PC-9 (cell line): ENCODE measurements around the gene UQCC5. TPM values are rescaled to one million over a fixed set of nuclear protein-coding genes. Genes with fewer than 3 reads are reported as not detected.
A peak's percentile ranks its signal among the peaks of the same experiment; 100 is the strongest.

Experiments
- BruUV-seq: library from RNA; stranded (reverse); fragments of 400-500 nt; replicated peaks from 2 replicates; lab custom pipeline; 2021; lab: Mats Ljungman, UMichigan
- CTCF ChIA-PET: fragments of 300-600 bp; sonication (Branson Sonifier 250); formaldehyde crosslinking; loops from one replicate; lab custom pipeline; 2022; ENCODE audit warnings: antibody characterized with exemption; lab: Charles Lee
- POLR2A ChIA-PET: fragments of 300-600 bp; sonication (Branson Sonifier 250); formaldehyde crosslinking; loops from one replicate; lab custom pipeline; 2022; ENCODE audit warnings: antibody characterized with exemption; ENCODE audit not compliant: unreplicated experiment; lab: Charles Lee
- DNase-seq, 2 experiments: peaks; one replicate each; pipeline versions ENCODE4 v3.0.0 to v3.0.0-alpha.2; 2015 to 2022; ENCODE audit warnings: mixed read lengths in 1 of 2
- H2AFZ ChIP-seq: fragments of 200-600 bp; sonication (generic); 2 replicates; pipeline ENCODE4 v1.8.1; 2017; ENCODE audit warnings: antibody characterized with exemption
- H3F3A ChIP-seq: fragments of 200-600 bp; sonication (generic); 2 replicates; pipeline ENCODE4 v1.8.1; 2017; ENCODE audit warnings: antibody characterized with exemption, mild to moderate bottlenecking, low read depth; ENCODE audit not compliant: insufficient read depth
- H3K27ac ChIP-seq: fragments of 200-600 bp; sonication (generic); 2 replicates; pipeline ENCODE4 v1.6.1; 2016; ENCODE audit warnings: mixed run types
- H3K27me3 ChIP-seq: fragments of 200-600 bp; sonication (generic); 2 replicates; pipeline ENCODE4 v1.6.1; 2016; ENCODE audit warnings: low read depth, mixed run types; ENCODE audit not compliant: insufficient read depth
- H3K36me3 ChIP-seq: fragments of 200-600 bp; sonication (generic); 2 replicates; pipeline ENCODE4 v1.6.1; 2016; ENCODE audit warnings: low read depth, mixed run types
- H3K4me1 ChIP-seq: fragments of 200-600 bp; sonication (generic); replicated peaks from 2 replicates; pipeline ENCODE4 v1.6.1; 2016; ENCODE audit warnings: mixed run types; ENCODE audit not compliant: insufficient read depth
- H3K4me2 ChIP-seq: fragments of 200-600 bp; sonication (generic); 2 replicates; pipeline ENCODE4 v1.6.1; 2017; ENCODE audit warnings: mixed run types
- H3K4me3 ChIP-seq: fragments of 200-600 bp; sonication (generic); 2 replicates; pipeline ENCODE4 v1.6.1; 2016; ENCODE audit warnings: mixed run types
- H3K79me2 ChIP-seq: fragments of 200-600 bp; sonication (generic); 2 replicates; pipeline ENCODE4 v1.6.1; 2017; ENCODE audit warnings: low read depth, mixed run types
- H3K9me2 ChIP-seq: fragments of 200-600 bp; sonication (generic); 2 replicates; pipeline ENCODE4 v1.8.1; 2017; ENCODE audit warnings: mild to moderate bottlenecking; ENCODE audit not compliant: insufficient read depth
- H3K9me3 ChIP-seq: fragments of 200-600 bp; sonication (generic); 2 replicates; pipeline ENCODE4 v1.8.1; 2016; ENCODE audit warnings: low read depth; ENCODE audit not compliant: insufficient read depth
- H4K20me1 ChIP-seq: fragments of 200-600 bp; sonication (generic); 2 replicates; pipeline ENCODE4 v1.8.1; 2017; ENCODE audit not compliant: insufficient read depth
- CTCF ChIP-seq: fragments of 200-600 bp; sonication (generic); conservative IDR thresholded peaks from 2 replicates; pipeline ENCODE4 v1.6.1; 2017; ENCODE audit warnings: mixed run types, antibody characterized with exemption, mild to moderate bottlenecking, moderate library complexity
- EZH2 ChIP-seq: fragments of 200-600 bp; sonication (generic); IDR thresholded peaks from 2 replicates; pipeline ENCODE4 v1.8.0; 2017; ENCODE audit warnings: antibody characterized with exemption, low read depth
- intact Hi-C: fragments of 100-400 bp; cut with micrococcal nuclease; formaldehyde crosslinking; loops from one replicate; pipeline ENCODE4 v1.10.0; 2022; ENCODE audit not compliant: unreplicated experiment
- total RNA-seq: library from RNA; stranded (reverse); gene quantifications from 2 replicates; pipeline ENCODE4 v1.2.3, GENCODE V29; 2021

The UQCC5 gene
- total RNA-seq, 1 experiment from 2014 or later: 13.3 TPM

- Histone ChIP-seq H3K27ac (no peak overlapping the region), H3K79me2 (peaks cover 43% of the 10 kb centered on the region), H3K9me2 (no peaks in the 10 kb centered on the region), H3F3A (peaks cover 18% of the 10 kb centered on the region; the same call in 1 of the 2 replicates), H3K4me3 (peak overlapping the region; percentile 46; the same call in 1 of the 2 replicates), H3K36me3 (no peaks in the 10 kb centered on the region), H3K4me2 (peak overlapping the region; percentile 71), H2AFZ (no peak overlapping the region), H3K9me3 (no peaks in the 10 kb centered on the region), H4K20me1 (peaks cover 5% of the 10 kb centered on the region; the same call in 1 of the 2 replicates), H3K4me1 (peaks cover 28% of the 10 kb centered on the region), H3K27me3 (no peaks in the 10 kb centered on the region)
- BruUV-seq: no TSS peak
- intact Hi-C loops: no loop called here
- ChIA-PET CTCF (no interaction called here), POLR2A (interaction anchor here (0.5 to 1.0 kb wide), 13 partner anchors 9 to 319 kb away, joined by 3 to 30 read pairs (median 8); partner anchors contain the start of gene TNNC1)
- TF ChIP-seq CTCF (no peak), EZH2 (no peak)
- no peak for DNase-seq
These were observed 844 bp upstream of the UQCC5 start for GRCh38 chr3:52535411-52536111.

DNA sequence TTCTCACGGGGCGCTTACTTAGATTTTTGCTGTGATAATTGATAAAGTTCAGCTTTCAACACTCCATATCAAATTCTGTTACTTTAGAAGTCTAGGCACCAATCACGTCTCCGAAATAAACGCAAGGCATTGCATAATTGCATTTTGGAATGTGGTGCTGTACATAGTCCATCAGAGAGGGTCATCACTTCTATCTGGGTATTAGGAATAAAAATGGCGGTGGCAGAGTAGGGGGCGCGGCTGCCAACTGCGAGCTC, 365 bp upstream of the UQCC5 start:
- H4K20me1 ChIP-seq: peaks cover 5% of the 10 kb centered on the region; the same call in 1 of the 2 replicates
- no peaks in the 10 kb centered on the region for H3K27me3 ChIP-seq
- no peak overlapping the region for H2AFZ ChIP-seq
- intact Hi-C loops: no loop called here
- H3K4me3 ChIP-seq: peak overlapping the region; percentile 46; the same call in 1 of the 2 replicates
- peaks cover 43% of the 10 kb centered on the region for H3K79me2 ChIP-seq
- no peak overlapping the region for H3K27ac ChIP-seq
- POLR2A ChIA-PET: interaction anchor here (0.5 to 1.0 kb wide), 15 partner anchors 10 to 319 kb away, joined by 3 to 30 read pairs (median 7); partner anchors contain the start of gene TNNC1
- no peaks in the 10 kb centered on the region for H3K9me2 ChIP-seq
- no TSS peak for BruUV-seq
- no peaks in the 10 kb centered on the region for H3K36me3 ChIP-seq
- no peak for TF ChIP-seq CTCF
- TF ChIP-seq EZH2: no peak
- H3K4me1 ChIP-seq: peaks cover 28% of the 10 kb centered on the region
- no peaks in the 10 kb centered on the region for H3K9me3 ChIP-seq
- H3F3A ChIP-seq: peaks cover 21% of the 10 kb centered on the region; the same call in 1 of the 2 replicates
- no peak for DNase-seq
- H3K4me2 ChIP-seq: peak overlapping the region; percentile 71
- CTCF ChIA-PET: no interaction called here

GRCh38 chr3:52537165-52537620, 788 bp downstream of the UQCC5 start:
- Histone ChIP-seq H3F3A (peaks cover 22% of the 10 kb centered on the region; the same call in 1 of the 2 replicates), H3K4me3 (peak overlapping the region; percentile 99), H4K20me1 (peaks cover 5% of the 10 kb centered on the region; the same call in 1 of the 2 replicates), H3K4me2 (peak overlapping the region; percentile 100), H3K27ac (peak overlapping the region; percentile 71), H3K9me2 (no peaks in the 10 kb centered on the region), H3K36me3 (no peaks in the 10 kb centered on the region), H3K27me3 (no peaks in the 10 kb centered on the region), H2AFZ (peak overlapping the region; percentile 89), H3K4me1 (peaks cover 26% of the 10 kb centered on the region), H3K9me3 (no peaks in the 10 kb centered on the region), H3K79me2 (peaks cover 38% of the 10 kb centered on the region)
- ChIA-PET POLR2A (no interaction called here), CTCF (no interaction called here)
- TF ChIP-seq CTCF (no peak), EZH2 (no peak)
- intact Hi-C loops: no loop called here
- BruUV-seq: TSS peak; percentile 75
- no peak for DNase-seq
